GM23338 (cell line): ENCODE measurements around the gene SEMA4F. TPM values are rescaled to one million over a fixed set of nuclear protein-coding genes. Genes with fewer than 3 reads are reported as not detected.

ENCODE experiments used
- ATAC-seq: fragments of 200-7000 bp; cut with Tn5 transposase; 3 replicates; pipeline ENCODE4 v1.9.1; 2020
- DNase-seq: peaks from one replicate; pipeline ENCODE4 v3.0.0-alpha.2; 2015; ENCODE audit warnings: low spot score
- H2AFZ ChIP-seq: fragments of 200-600 bp; sonication (generic); 2 replicates; pipeline ENCODE4 v1.8.0; 2016; ENCODE audit warnings: antibody characterized with exemption, mild to moderate bottlenecking, moderate library complexity
- H3F3A ChIP-seq: fragments of 200-600 bp; sonication (generic); replicated peaks from 2 replicates; pipeline ENCODE4 v1.8.0; 2017; ENCODE audit warnings: antibody characterized with exemption, mixed run types, low read depth
- H3K27ac ChIP-seq: fragments of 200-600 bp; sonication (generic); 2 replicates; pipeline ENCODE4 v1.6.1; 2016; ENCODE audit warnings: low read depth
- H3K27me3 ChIP-seq: fragments of 200-600 bp; sonication (generic); 2 replicates; pipeline ENCODE4 v1.8.0; 2016; ENCODE audit warnings: mild to moderate bottlenecking, mixed run types, moderate library complexity; ENCODE audit not compliant: insufficient read depth
- H3K36me3 ChIP-seq: fragments of 200-600 bp; sonication (generic); 2 replicates; pipeline ENCODE4 v1.8.0; 2016; ENCODE audit warnings: mild to moderate bottlenecking; ENCODE audit not compliant: insufficient read depth
- H3K4me1 ChIP-seq: fragments of 200-600 bp; sonication (generic); 2 replicates; pipeline ENCODE4 v1.8.0; 2016; ENCODE audit warnings: mild to moderate bottlenecking, moderate library complexity; ENCODE audit not compliant: insufficient read depth
- H3K4me2 ChIP-seq: fragments of 200-600 bp; sonication (generic); 2 replicates; pipeline ENCODE4 v1.7.1; 2017; ENCODE audit warnings: mixed run types
- H3K4me3 ChIP-seq: fragments of 200-600 bp; sonication (generic); 2 replicates; pipeline ENCODE4 v1.6.1; 2016; ENCODE audit warnings: mixed run types
- H3K79me2 ChIP-seq: fragments of 200-600 bp; sonication (generic); replicated peaks from 2 replicates; pipeline ENCODE4 v1.8.0; 2017; ENCODE audit warnings: mild to moderate bottlenecking; ENCODE audit not compliant: insufficient read depth
- H3K9me2 ChIP-seq: fragments of 200-600 bp; sonication (generic); 2 replicates; pipeline ENCODE4 v1.8.0; 2017; ENCODE audit not compliant: insufficient read depth
- H4K20me1 ChIP-seq: fragments of 200-600 bp; sonication (generic); replicated peaks from 2 replicates; pipeline ENCODE4 v1.8.0; 2017; ENCODE audit warnings: mild to moderate bottlenecking; ENCODE audit not compliant: insufficient read depth
- H3K27ac Mint-ChIP-seq: 2 replicates; pipeline ENCODE4 v1.8.0; 2020; ENCODE audit warnings: inconsistent platforms, mild to moderate bottlenecking, moderate library complexity, mixed read lengths
- H3K27me3 Mint-ChIP-seq: 3 replicates; pipeline ENCODE4 v1.8.0; 2022; ENCODE audit warnings: low read depth, mild to moderate bottlenecking, moderate library complexity, mixed read lengths, inconsistent platforms; ENCODE audit not compliant: insufficient read depth, poor library complexity
- H3K36me3 Mint-ChIP-seq: 3 replicates; pipeline ENCODE4 v1.8.0; 2021; ENCODE audit warnings: low read depth, mild to moderate bottlenecking, inconsistent platforms, moderate library complexity, mixed read lengths
- H3K4me1 Mint-ChIP-seq: 3 replicates; pipeline ENCODE4 v1.8.0; 2020; ENCODE audit warnings: mild to moderate bottlenecking, inconsistent platforms, mixed read lengths
- H3K4me3 Mint-ChIP-seq: 3 replicates; pipeline ENCODE4 v1.8.0; 2021; ENCODE audit warnings: moderate library complexity, mild to moderate bottlenecking, inconsistent platforms, mixed read lengths
- H3K9me3 Mint-ChIP-seq: 3 replicates; pipeline ENCODE4 v1.8.0; 2020; ENCODE audit warnings: moderate library complexity, mild to moderate bottlenecking, inconsistent platforms, mixed read lengths
- CREB1 ChIP-seq: fragments of 250-450 bp; sonication (Bioruptor Pico); IDR thresholded peaks from 2 replicates; pipeline ENCODE4 v1.5.0; 2020; ENCODE audit warnings: low read depth, mild to moderate bottlenecking, moderate library complexity
- CTCF ChIP-seq, 2 experiments: fragments of 200-600 bp in 1 of 2; sonication (generic) in 1 of 2; conservative IDR thresholded peaks; 2 replicates each; pipeline versions ENCODE4 v1.5.1 to v1.6.1; 2016 to 2017; ENCODE audit warnings: antibody characterized with exemption in 2 of 2, low read depth in 2 of 2, mild to moderate bottlenecking in 2 of 2, moderate library complexity in 1 of 2
- EZH2 ChIP-seq: fragments of 200-600 bp; sonication (generic); IDR thresholded peaks from one replicate; pipeline ENCODE4 v1.8.0; 2017; ENCODE audit warnings: antibody characterized with exemption, mild to moderate bottlenecking, low read depth; ENCODE audit not compliant: unreplicated experiment
- EZH2phosphoT487 ChIP-seq: fragments of 200-600 bp; sonication (generic); IDR thresholded peaks from one replicate; pipeline ENCODE4 v1.8.1; 2018; ENCODE audit warnings: antibody characterized with exemption; ENCODE audit not compliant: unreplicated experiment
- JUNB ChIP-seq: IDR thresholded peaks from one replicate; pipeline ENCODE4 v1.6.1; 2016; ENCODE audit warnings: antibody characterized with exemption; ENCODE audit not compliant: unreplicated experiment
- NANOG ChIP-seq: IDR thresholded peaks from 2 replicates; pipeline ENCODE4 v1.6.1; 2016; ENCODE audit warnings: antibody characterized with exemption, borderline replicate concordance
- POLR2AphosphoS5 ChIP-seq: IDR thresholded peaks from 2 replicates; pipeline ENCODE4 v1.6.1; 2016; ENCODE audit warnings: antibody characterized with exemption, low read depth
- REST ChIP-seq: IDR thresholded peaks from one replicate; pipeline ENCODE4 v1.6.1; 2018; ENCODE audit warnings: antibody characterized with exemption; ENCODE audit not compliant: unreplicated experiment
- STAT1 ChIP-seq: IDR thresholded peaks from one replicate; pipeline ENCODE4 v1.6.1; 2016; ENCODE audit warnings: antibody characterized with exemption; ENCODE audit not compliant: unreplicated experiment
- ZNF114 ChIP-seq: fragments of 250-450 bp; sonication (Bioruptor Pico); IDR thresholded peaks from 2 replicates; pipeline ENCODE4 v1.5.0; 2020; ENCODE audit warnings: mild to moderate bottlenecking, moderate library complexity
- ZNF331 ChIP-seq: fragments of 250-450 bp; sonication (Bioruptor Pico); IDR thresholded peaks from 2 replicates; pipeline ENCODE4 v1.5.0; 2020; ENCODE audit warnings: low read depth, mild to moderate bottlenecking, moderate library complexity
- ZNF462 ChIP-seq: fragments of 250-450 bp; sonication (Bioruptor Pico); IDR thresholded peaks from 2 replicates; pipeline ENCODE4 v1.5.0; 2020; ENCODE audit warnings: mild to moderate bottlenecking, moderate library complexity
- polyA plus RNA-seq: library from polyadenylated mRNA; unstranded; fragments of >200 nt; fragmentation: Nextera tagmentation; extraction: Ambion mirVana; gene quantifications from 2 replicates; pipeline ENCODE4 v1.2.1, GENCODE V29; 2016
- total RNA-seq: library from RNA; depleted of rRNA; stranded (reverse); fragments of >200 nt; shearing (Covaris generic); gene quantifications from 2 replicates; pipeline ENCODE4 v1.2.3, GENCODE V29; 2014

SEMA4F gene
- total and polyA plus RNA-seq, 2 experiments from 2014 or later = 2.2 to 3.2 TPM

GRCh38 chr2:74730530-74730929, 76.5 kb downstream of the SEMA4F start:
- Mint-ChIP-seq H3K4me3 (no peak overlapping the region), H3K27me3 (no peaks in the 10 kb centered on the region), H3K4me1 (peaks cover 26% of the 10 kb centered on the region), H3K36me3 (no peaks in the 10 kb centered on the region), H3K9me3 (no peaks in the 10 kb centered on the region), H3K27ac (no peak overlapping the region)
- Histone ChIP-seq H4K20me1 (no peaks in the 10 kb centered on the region), H3K4me1 (peaks cover 16% of the 10 kb centered on the region), H3K79me2 (no peaks in the 10 kb centered on the region), H3K9me2 (no peaks in the 10 kb centered on the region), H3F3A (no peaks in the 10 kb centered on the region), H3K27ac (no peak overlapping the region), H3K4me3 (no peak overlapping the region), H3K36me3 (no peaks in the 10 kb centered on the region), H3K27me3 (no peaks in the 10 kb centered on the region), H3K4me2 (no peak overlapping the region), H2AFZ (no peak overlapping the region)
- DNase-seq (no peak), ATAC-seq (no peak)
- TF ChIP-seq STAT1 (no peak), ZNF462 (CRISPR knock-in tag) (no peak), EZH2 (no peak), REST (no peak), JUNB (no peak), ZNF114 (CRISPR knock-in tag) (no peak), CTCF (conservative IDR thresholded peaks at IDR 0.05; ENCODE audit: low read depth in 2 of 2) (no peak), ZNF331 (CRISPR knock-in tag) (no peak), EZH2phosphoT487 (no peak), NANOG (no peak), CREB1 (no peak), POLR2AphosphoS5 (no peak)
